ENCODE results near the gene FCMR.

The FCMR gene

GRCh38 chr1:206921772-206922265, at the start of gene FCMR:
FCMR (minus strand) TSS chr1:206921941; CDS start chr1:206921854, 87 bp downstream.
- DNase-seq: peak in 1 of 2 donors; percentile 62

- no peak for DNase-seq
Measured at GRCh38 chr1:206971029-206971655, 49.4 kb upstream of the FCMR start.

GRCh38 chr1:206970446-206970845, 48.7 kb upstream of the FCMR start, which contains the start of gene FCAMR:
FCAMR (minus strand) TSS chr1:206970460; CDS start chr1:206970125, 335 bp downstream.
- no peak for DNase-seq

- DNase-seq: no peak
Measured at GRCh38 chr1:206969090-206969489, 47.3 kb upstream of the FCMR start.

- DNase-seq: peak in 1 of 2 donors; percentile 52
Measured at GRCh38 chr1:206967096-206967849, 45.5 kb upstream of the FCMR start.

- DNase-seq: no peak
Measured at GRCh38 chr1:206965781-206966180, 44.0 kb upstream of the FCMR start.

GRCh38 chr1:206963740-206964139, 42.0 kb upstream of the FCMR start:
- no peak for DNase-seq

- DNase-seq: no peak
Measured at GRCh38 chr1:206963119-206963712, 41.5 kb upstream of the FCMR start.

GRCh38 chr1:206962272-206962671, 40.5 kb upstream of the FCMR start:
- peak; percentile 5 to 74 for DNase-seq

- DNase-seq: no peak
Measured at GRCh38 chr1:206961668-206962067, 39.9 kb upstream of the FCMR start.

GRCh38 chr1:206960676-206961386, 39.1 kb upstream of the FCMR start:
- DNase-seq: no peak

GRCh38 chr1:206958144-206958543, 36.4 kb upstream of the FCMR start:
- DNase-seq: no peak

- no peak for DNase-seq
Measured at GRCh38 chr1:206957639-206958038, 35.9 kb upstream of the FCMR start.

GRCh38 chr1:206955476-206956451, 34.0 kb upstream of the FCMR start:
- DNase-seq: no peak

GRCh38 chr1:206954459-206955342, 33.0 kb upstream of the FCMR start:
- DNase-seq: no peak

GRCh38 chr1:206953626-206954025, 31.9 kb upstream of the FCMR start:
- no peak for DNase-seq

- DNase-seq: no peak
Measured at GRCh38 chr1:206953126-206953525, 31.4 kb upstream of the FCMR start.

GRCh38 chr1:206952171-206952570, 30.4 kb upstream of the FCMR start:
- peak in 1 of 2 donors; percentile 93 for DNase-seq

GRCh38 chr1:206951318-206952100, 29.8 kb upstream of the FCMR start:
- no peak for DNase-seq

GRCh38 chr1:206949641-206950040, 27.9 kb upstream of the FCMR start:
- no peak for DNase-seq

Data from bone marrow (tissue), 2 donors.